Bronchial smooth muscle cell (primary cell): ENCODE measurements around the gene C6orf136. TPM values are rescaled to one million over a fixed set of nuclear protein-coding genes. Genes with fewer than 3 reads are reported as not detected.

Source experiments
- total RNA-seq: library from RNA; depleted of rRNA; stranded (reverse); fragments of >200 nt; gene quantifications from 2 replicates; pipeline ENCODE4 v1.2.1, GENCODE V29; 2014

Gene C6orf136, protein sequence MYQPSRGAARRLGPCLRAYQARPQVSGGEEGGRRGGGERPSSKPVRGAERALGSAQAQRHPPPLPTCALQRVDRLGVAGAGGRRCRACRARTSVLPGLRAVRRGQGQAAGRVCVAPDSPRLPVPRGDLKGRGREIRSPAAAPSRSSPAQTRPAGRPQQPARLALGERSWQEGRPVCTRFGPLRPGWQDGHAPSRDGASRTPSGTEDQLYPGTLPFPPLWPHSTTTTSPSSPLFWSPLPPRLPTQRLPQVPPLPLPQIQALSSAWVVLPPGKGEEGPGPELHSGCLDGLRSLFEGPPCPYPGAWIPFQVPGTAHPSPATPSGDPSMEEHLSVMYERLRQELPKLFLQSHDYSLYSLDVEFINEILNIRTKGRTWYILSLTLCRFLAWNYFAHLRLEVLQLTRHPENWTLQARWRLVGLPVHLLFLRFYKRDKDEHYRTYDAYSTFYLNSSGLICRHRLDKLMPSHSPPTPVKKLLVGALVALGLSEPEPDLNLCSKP
- total RNA-seq, result 2.2 and 2.7 TPM in 2 replicates

DNA sequence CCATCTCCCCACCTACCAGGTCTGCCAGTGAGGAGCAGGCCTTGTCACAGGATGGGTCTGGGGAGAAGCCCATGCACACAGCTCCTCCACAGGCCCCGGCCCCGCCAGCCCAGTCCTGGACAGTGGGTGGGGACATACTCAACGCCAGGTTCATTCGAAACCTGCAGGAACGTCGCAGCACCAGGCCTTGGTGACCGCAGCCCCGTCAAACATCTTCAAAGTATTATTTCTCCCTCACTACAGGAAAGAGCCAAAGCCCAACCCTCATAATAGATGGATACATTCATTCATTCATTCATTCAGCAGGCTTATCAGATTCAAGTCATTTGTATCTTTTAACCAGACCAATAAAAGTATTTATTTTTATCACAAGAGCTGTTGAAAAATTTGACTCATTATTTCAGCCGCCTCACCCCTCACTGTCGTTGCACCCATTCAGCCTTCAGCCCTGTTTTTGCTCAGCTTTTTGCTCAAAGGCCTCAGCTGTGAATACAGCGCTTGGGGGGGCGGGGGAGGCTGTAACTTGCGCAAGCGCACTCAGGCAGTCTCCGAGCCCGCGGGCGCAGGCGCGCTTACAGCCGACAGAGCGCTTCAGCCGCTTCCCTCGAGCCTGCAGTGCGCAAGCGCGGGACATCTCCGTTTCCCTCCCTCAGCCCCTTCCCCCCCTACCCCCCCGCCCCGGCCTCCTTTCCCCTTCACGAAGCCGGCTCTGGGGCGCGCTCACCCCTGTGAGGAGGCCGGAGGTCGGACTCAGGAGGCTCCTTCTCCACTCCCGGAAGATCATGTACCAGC lies at the start of gene C6orf136:
Gene C6orf136, plus strand, starts transcription at position 684 of the 792 bp plus-strand sequence. Its CDS starts 99 bp downstream, at position 783.

DNA sequence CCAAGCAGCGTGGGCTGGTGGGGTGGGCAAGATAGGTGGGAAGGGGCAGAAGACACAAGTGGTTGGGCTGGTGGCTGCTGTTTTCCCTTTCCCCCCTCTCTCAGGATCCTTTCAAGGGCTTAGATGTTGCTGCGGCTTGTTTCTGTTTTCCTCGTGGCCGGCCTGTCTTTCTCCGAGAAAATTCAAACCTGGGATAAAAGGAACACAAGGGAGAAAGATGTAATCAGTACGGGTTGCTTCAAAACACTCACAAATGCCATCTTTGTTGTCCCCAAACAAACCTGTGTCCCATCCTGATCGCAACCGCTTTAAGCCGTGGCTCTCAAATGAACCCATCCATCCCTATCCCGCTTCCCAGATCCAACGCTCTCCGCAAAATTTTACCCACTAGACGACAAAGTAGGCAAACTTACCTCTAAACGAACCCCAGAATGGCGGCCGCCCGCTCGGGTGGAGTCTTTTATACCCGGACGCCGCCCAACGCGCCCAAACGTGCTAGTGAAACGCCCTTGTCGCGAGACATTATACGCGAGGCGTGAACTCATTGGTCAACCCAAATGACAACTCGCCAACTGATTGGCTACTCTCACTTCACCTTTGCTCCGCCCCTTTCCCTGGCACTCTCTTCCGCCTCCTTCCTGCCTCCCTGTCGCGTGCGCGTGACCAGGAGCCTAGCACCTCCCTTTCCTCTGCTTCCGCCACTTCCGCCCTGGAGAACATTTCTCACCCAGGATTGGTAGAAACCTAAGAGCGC lies 29.9 kb upstream of the C6orf136 start, which contains the start of gene PPP1R10:
Gene PPP1R10, minus strand, starts transcription at position 433 of the 754 bp plus-strand sequence. CDS start 7,299 bp downstream, outside the sequence.

DNA sequence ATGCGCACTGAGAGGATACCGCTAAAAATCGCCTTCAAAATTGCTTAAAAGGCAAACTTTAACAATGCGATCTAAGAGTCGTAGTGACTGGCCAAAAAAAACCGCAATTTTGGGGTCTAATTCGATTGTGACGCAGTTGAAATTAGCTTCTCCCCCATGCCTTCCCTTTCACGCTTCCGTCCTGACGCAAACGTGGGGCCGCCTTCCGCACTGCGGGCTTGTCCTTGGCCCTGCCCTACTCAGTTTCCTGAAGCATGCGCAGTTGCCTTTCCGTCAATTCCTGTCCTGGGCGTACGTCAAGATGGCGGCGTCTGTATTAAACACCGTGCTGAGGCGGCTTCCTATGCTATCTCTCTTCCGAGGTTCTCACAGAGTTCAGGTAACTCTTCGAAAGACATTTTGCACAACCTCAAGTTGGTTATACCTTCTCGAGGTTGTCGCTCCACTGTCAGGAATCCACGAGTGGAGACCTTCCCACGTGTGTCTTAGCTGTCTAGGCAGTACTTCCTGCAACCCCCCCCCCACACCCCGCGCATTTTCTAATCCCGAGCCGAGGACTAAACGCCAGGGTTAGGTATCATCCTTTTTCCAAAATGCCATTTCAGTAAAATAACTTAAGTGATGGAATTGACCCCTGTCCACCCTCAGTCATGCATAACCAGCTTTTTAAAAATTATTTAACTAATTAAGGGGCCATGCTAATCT lies 29.2 kb upstream of the C6orf136 start, which contains the start of gene MRPS18B:
Gene MRPS18B, plus strand, starts transcription at position 276 of the 705 bp plus-strand sequence. Its CDS starts 26 bp downstream, at position 302.

DNA sequence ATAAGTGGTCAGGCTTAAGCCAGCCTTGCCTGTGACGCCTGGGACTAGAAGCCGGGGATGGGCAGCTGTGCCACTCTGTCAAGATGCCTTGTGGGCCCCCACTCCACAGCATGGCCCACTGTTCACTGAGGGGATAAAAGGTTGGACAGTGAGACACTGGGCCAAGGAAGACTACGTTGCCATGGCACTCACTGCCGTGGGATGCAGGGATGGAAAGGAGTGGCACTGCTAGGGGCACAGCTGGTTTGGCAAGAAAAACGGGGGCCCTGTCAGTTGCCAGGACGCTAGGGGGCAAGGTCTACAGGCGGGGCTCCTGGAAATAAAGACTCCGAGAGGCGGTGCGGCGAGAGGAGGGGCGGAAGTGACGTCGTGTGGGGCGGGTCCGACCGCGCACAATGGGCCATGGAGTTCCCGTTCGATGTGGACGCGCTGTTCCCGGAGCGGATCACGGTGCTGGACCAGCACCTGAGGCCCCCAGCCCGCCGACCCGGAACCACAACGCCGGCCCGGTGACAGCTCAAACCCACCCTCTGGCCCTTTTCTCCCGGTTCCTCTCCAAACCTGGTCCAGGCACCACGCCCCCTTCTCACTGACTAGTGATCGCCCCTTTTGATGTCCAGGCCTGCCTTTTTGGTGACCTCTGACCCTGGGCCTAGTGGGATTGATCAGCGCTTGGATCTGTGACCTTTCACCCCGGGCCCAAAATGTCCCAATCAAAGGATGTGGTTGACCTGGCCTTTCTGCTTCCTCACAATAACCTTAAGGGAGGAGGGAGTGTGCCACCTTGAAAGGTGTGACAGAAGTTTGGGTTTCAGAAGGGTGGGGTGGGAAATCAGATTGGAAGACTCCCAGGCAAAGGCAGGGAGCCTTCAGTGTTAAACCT lies 20.2 kb upstream of the C6orf136 start, which contains the start of gene ATAT1:
Gene ATAT1, plus strand, starts transcription at position 391 of the 883 bp plus-strand sequence.

DNA sequence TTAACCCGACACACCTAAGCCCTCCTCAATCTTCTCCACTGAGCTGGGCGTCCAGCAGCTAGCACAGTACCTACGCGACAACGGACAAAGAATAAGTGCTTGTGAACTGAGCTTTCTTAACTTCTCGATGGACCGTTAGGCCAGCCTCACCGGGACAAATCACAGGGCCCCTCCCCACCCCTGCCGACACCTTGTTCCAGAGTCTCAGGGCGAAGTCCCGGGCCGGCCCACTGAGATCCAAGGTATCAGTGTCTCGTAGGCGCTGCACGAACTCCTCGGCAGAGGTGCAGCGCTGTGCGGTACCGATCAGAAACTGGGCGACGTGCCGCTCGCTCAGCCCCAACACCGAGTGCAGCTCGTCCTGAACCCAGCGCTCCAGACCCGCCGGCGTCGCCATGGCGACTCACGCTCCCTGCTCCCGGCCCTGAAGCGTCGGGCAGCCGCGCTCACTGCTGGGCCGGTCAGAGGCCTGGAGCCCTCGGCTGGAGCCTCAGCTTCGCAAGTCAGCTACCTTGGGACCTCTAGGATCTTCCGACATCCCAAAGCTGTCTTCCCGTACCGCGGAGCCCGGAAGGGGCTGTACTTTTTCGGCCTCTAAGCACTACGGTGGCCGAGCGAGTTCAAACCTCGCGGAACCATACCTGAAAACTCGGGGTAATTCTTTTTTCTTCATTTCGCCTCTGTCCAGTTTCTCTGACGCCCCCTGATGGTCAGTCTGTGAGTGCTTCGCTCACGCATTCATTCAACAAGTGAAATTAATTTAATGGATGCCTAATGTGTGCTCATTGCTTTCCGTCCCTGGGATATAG lies 25.7 kb downstream of the C6orf136 start, which contains the start of gene DHX16:
Gene DHX16, minus strand, starts transcription at position 562 of the 809 bp plus-strand sequence. Its CDS starts 165 bp downstream, at position 397.

DNA sequence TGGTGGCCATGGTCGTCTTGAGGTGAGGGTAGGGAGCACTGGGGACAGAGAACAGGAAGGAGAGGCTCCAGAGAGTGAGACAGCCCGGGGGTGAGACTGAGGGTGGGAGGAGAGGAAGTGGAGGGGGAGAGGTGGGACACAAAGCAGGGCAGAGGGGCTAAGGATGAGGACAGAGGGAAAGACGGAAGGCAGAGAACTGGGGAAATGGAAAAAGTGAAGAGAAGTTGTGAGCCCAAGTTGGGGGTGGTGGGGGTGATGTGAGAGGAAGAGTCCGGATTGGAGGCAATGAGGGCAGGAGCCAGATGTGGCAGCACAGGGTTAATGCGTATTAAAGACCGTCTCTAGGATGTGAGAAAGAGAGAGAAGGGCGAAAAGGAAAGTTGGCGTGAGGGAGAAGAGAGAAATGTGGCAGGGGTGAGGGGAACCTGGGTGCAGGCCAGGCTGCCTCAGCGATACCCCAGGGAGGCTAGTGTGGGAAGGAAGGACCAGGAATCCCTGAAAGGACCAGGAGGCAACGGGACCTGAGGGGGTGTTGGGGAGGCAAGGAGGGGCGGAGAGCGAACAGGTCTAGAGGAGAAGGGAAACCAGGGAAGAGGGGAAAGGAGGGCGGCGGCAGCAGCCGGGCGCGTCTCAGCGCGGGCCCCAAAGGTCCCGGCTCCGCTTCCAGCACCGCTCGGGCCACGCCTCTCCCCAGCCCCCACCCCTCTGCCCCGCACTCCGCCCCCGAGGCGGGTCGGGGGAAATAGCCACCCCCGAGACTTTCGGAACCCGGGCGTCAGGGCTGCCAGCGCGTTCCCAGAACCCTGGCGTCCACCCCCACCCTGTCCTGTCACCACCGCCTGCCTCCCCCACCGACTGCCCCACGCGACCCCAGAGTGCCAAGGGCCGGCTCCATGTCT lies 39.3 kb downstream of the C6orf136 start, which contains the start of gene PPP1R18:
Gene PPP1R18, minus strand, starts transcription at position 637 of the 899 bp plus-strand sequence. Its CDS starts 627 bp downstream, at position 10.

DNA sequence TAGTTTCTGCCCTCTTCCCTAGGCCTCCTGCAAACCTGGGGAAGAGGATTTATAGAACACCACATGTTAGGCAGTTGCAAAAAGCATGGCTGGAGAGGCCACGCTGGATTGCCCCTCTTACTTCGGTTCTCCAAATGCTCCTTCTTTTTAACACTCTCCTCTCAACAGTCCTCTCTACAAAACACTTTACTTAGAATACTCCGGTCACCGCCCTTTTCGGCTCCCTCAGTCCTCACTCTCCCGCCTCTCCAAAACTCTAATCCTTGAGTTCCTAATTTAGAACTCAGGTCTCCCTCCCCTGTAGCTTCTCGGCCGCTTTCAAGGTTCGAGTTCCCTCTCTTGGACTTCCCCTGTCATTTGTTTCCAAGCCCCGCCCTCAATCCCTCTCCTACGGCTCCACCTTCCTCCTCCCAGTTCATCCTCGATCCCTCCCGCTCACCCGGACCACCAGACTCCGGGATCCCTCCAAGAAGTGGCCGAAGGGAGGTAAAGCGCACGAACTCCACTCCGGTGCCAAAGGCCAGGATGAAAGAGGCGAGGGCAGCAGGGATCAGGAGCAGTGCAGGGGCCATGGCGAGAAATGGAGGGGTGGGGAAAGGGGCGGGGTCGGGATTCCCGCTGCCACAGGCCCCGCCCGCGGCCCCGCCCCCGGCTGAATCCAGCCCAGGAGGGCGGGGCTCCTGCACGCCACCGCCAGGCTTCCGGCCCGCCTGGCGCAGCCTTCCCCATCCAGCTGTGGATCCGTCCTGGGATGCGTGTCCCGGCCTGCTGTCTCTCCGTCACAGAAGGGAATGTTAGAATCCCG lies 43.7 kb downstream of the C6orf136 start, which contains the start of gene NRM:
Gene NRM, minus strand, starts transcription at position 582 of the 805 bp plus-strand sequence. Its CDS starts 10 bp downstream, at position 572.

Other genes with a start within 250 kb of the C6orf136 start
- 185 and 187 TPM in 2 replicates for gene HLA-E, start 157.6 kb upstream of the C6orf136 start, total RNA-seq
- 77.4 and 79.3 TPM in 2 replicates for gene GNL1, start 90.6 kb upstream of the C6orf136 start, total RNA-seq
- 4.7 and 5.2 TPM in 2 replicates for gene PRR3, start 89.8 kb upstream of the C6orf136 start, total RNA-seq
- gene ABCF1, start 75.7 kb upstream of the C6orf136 start, total RNA-seq, result 37.2 and 45.9 TPM in 2 replicates
- gene PPP1R10, start 29.9 kb upstream of the C6orf136 start, total RNA-seq, result 10.4 and 12.0 TPM in 2 replicates
- gene MRPS18B, start 29.3 kb upstream of the C6orf136 start, total RNA-seq, result 39.6 and 48.1 TPM in 2 replicates
- 2.2 and 5.4 TPM in 2 replicates for gene ATAT1, start 20.3 kb upstream of the C6orf136 start, total RNA-seq
- gene DHX16, start 25.9 kb downstream of the C6orf136 start, total RNA-seq, result 29.3 and 36.6 TPM in 2 replicates
- gene PPP1R18, start 39.5 kb downstream of the C6orf136 start, total RNA-seq, result 40.8 and 43.5 TPM in 2 replicates
- gene NRM, start 43.9 kb downstream of the C6orf136 start, total RNA-seq, result 1.4 and 1.7 TPM in 2 replicates
- gene MDC1, start 70.1 kb downstream of the C6orf136 start, total RNA-seq, result 2.4 and 3.2 TPM in 2 replicates
- 409 and 447 TPM in 2 replicates for gene TUBB, start 73.2 kb downstream of the C6orf136 start, total RNA-seq
- 95.8 and 103 TPM in 2 replicates for gene FLOT1, start 95.6 kb downstream of the C6orf136 start, total RNA-seq
- gene IER3, start 97.4 kb downstream of the C6orf136 start, total RNA-seq, result 15.0 and 16.7 TPM in 2 replicates
- 21.1 and 28.9 TPM in 2 replicates for gene DDR1, start 237.4 kb downstream of the C6orf136 start, total RNA-seq